Measurements from ENCODE around the gene METAP1D. TPM values are rescaled to one million over a fixed set of nuclear protein-coding genes. Genes with fewer than 3 reads are reported as not detected.
"Not testable (repeated sequence)": the region's sequence is repeated elsewhere in the genome, so short reads cannot be mapped to it uniquely, and the experiment has no call there.

Gene METAP1D
- total RNA-seq, 2 experiments from 2014 or later: 2.8 to 2.9 TPM

- ChIA-PET CTCF (interaction anchor here (0.8 to 1.5 kb wide), 2 partner anchors 20 to 64 kb away, joined by 3 to 5 read pairs; no protein-coding TSS in a partner anchor), POLR2A (interaction anchor here (1.0 kb wide), 1 partner anchor 141 kb away, joined by 3 read pairs; the partner anchor contains the start of gene HAT1)
- DNase-seq: no peak
- H3K4me3 Mint-ChIP-seq: no peak overlapping the region
- peaks cover 7% of the 10 kb centered on the region for H3K4me1 Mint-ChIP-seq
- no peak overlapping the region for H3K27ac Mint-ChIP-seq
- H3K9me3 Mint-ChIP-seq: no peaks in the 10 kb centered on the region
- H3K36me3 Mint-ChIP-seq (ENCODE audit: low read depth): no peaks in the 10 kb centered on the region
- H3K27me3 Mint-ChIP-seq: no peaks in the 10 kb centered on the region
Measured at GRCh38 chr2:172063446-172063845, 63.7 kb downstream of the METAP1D start.

GRCh38 chr2:172065111-172065510 lies 65.4 kb downstream of the METAP1D start:
- H3K9me3 Mint-ChIP-seq: no peaks in the 10 kb centered on the region
- ChIA-PET CTCF (no interaction called here), POLR2A (no interaction called here)
- H3K36me3 Mint-ChIP-seq (ENCODE audit: low read depth): no peaks in the 10 kb centered on the region
- no peak overlapping the region for H3K27ac Mint-ChIP-seq
- no peaks in the 10 kb centered on the region for H3K27me3 Mint-ChIP-seq
- no peak overlapping the region for H3K4me3 Mint-ChIP-seq
- peaks cover 7% of the 10 kb centered on the region for H3K4me1 Mint-ChIP-seq
- DNase-seq: no peak

DNA sequence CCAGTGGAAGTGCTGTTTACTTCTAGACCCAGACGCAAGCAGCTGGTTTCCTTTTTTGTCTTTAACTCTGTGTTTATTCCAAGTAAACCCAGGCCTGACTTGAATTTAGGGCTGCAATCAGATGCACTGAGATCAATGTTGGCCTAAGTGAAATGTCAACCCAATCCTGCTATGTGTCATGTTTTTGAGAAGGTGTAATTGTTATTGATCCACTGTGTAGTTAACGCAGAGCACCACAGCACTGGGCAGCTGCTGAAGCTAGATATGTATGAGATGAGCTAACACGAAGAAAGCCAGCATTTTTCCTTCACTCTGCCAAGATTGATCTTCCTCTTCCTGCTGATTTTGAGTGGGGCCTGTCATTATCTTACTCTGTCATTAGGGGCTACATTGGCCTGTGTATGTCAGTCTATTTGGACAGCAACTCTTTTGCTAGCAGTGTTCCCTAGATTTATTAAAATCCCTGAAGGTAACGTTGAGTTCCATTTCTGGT lies 66.7 kb downstream of the METAP1D start:
- Mint-ChIP-seq H3K27ac (no peak overlapping the region), H3K27me3 (peaks cover 3% of the 10 kb centered on the region), H3K4me1 (peaks cover 6% of the 10 kb centered on the region), H3K9me3 (no peaks in the 10 kb centered on the region), H3K4me3 (no peak overlapping the region), H3K36me3 (ENCODE audit: low read depth) (no peaks in the 10 kb centered on the region)
- POLR2A ChIA-PET: no interaction called here
- CTCF ChIA-PET: no interaction called here
- DNase-seq: no peak

- DNase-seq; H3K27ac Mint-ChIP-seq; H3K4me1 Mint-ChIP-seq; H3K4me3 Mint-ChIP-seq; H3K36me3 Mint-ChIP-seq (ENCODE audit: low read depth); CTCF ChIA-PET; POLR2A ChIA-PET; H3K9me3 Mint-ChIP-seq; H3K27me3 Mint-ChIP-seq: not testable (repeated sequence)
Measured at GRCh38 chr2:172067905-172068304, 68.2 kb downstream of the METAP1D start.

DNA sequence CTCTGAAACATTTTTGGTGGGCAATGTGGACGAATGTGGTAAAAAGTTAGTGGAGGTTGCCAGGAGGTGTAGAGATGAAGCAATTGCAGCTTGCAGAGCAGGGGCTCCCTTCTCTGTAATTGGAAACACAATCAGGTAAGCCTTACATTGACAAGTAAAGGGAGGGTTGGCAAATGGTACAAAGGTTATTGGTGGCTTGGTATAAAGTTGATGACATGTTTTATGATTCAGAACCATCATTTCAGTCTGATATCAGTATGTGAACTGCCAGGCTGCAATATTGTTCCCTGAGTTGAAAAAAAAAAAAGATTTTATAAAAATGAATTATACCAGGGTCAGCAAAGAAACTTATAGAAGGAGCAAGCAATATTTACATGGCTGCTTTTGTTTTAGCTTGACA lies 71.2 kb downstream of the METAP1D start:
- POLR2A ChIA-PET: no interaction called here
- Mint-ChIP-seq H3K27me3 (peaks cover 12% of the 10 kb centered on the region), H3K9me3 (no peaks in the 10 kb centered on the region), H3K4me3 (no peak overlapping the region), H3K36me3 (ENCODE audit: low read depth) (no peaks in the 10 kb centered on the region), H3K27ac (no peak overlapping the region), H3K4me1 (peaks cover 6% of the 10 kb centered on the region)
- CTCF ChIA-PET: no interaction called here
- no peak for DNase-seq

GRCh38 chr2:172072303-172072702 lies 72.5 kb downstream of the METAP1D start:
- H3K4me1 Mint-ChIP-seq: no peaks in the 10 kb centered on the region
- CTCF ChIA-PET: interaction anchor here (1.6 kb wide), 1 partner anchor 55 kb away, joined by 4 read pairs; no protein-coding TSS in a partner anchor
- H3K9me3 Mint-ChIP-seq: no peaks in the 10 kb centered on the region
- H3K27ac Mint-ChIP-seq: no peak overlapping the region
- H3K4me3 Mint-ChIP-seq: no peak overlapping the region
- H3K36me3 Mint-ChIP-seq (ENCODE audit: low read depth): no peaks in the 10 kb centered on the region
- DNase-seq: no peak
- H3K27me3 Mint-ChIP-seq: peaks cover 20% of the 10 kb centered on the region
- POLR2A ChIA-PET: interaction anchor here (1.2 kb wide), 1 partner anchor 9 kb away, joined by 3 read pairs; no protein-coding TSS in a partner anchor

- Mint-ChIP-seq H3K27ac (no peak overlapping the region), H3K9me3 (no peaks in the 10 kb centered on the region), H3K27me3 (peaks cover 20% of the 10 kb centered on the region), H3K4me1 (no peaks in the 10 kb centered on the region), H3K36me3 (ENCODE audit: low read depth) (no peaks in the 10 kb centered on the region), H3K4me3 (no peak overlapping the region)
- no peak for DNase-seq
- CTCF ChIA-PET: interaction anchor here (1.6 kb wide), 1 partner anchor 55 kb away, joined by 4 read pairs; no protein-coding TSS in a partner anchor
- POLR2A ChIA-PET: interaction anchor here (1.2 kb wide), 1 partner anchor 9 kb away, joined by 3 read pairs; no protein-coding TSS in a partner anchor
Measured at GRCh38 chr2:172072706-172073105, 73.0 kb downstream of the METAP1D start.

- peaks cover 27% of the 10 kb centered on the region for H3K27me3 Mint-ChIP-seq
- H3K4me3 Mint-ChIP-seq: no peak overlapping the region
- ChIA-PET CTCF (interaction anchor here (1.6 kb wide), 1 partner anchor 54 kb away, joined by 4 read pairs; no protein-coding TSS in a partner anchor), POLR2A (interaction anchor here (1.2 kb wide), 1 partner anchor 8 kb away, joined by 3 read pairs; no protein-coding TSS in a partner anchor)
- H3K4me1 Mint-ChIP-seq: no peaks in the 10 kb centered on the region
- no peaks in the 10 kb centered on the region for H3K9me3 Mint-ChIP-seq
- no peak overlapping the region for H3K27ac Mint-ChIP-seq
- no peak for DNase-seq
- no peaks in the 10 kb centered on the region for H3K36me3 Mint-ChIP-seq (ENCODE audit: low read depth)
Measured at GRCh38 chr2:172073518-172073917, 73.8 kb downstream of the METAP1D start.

DNA sequence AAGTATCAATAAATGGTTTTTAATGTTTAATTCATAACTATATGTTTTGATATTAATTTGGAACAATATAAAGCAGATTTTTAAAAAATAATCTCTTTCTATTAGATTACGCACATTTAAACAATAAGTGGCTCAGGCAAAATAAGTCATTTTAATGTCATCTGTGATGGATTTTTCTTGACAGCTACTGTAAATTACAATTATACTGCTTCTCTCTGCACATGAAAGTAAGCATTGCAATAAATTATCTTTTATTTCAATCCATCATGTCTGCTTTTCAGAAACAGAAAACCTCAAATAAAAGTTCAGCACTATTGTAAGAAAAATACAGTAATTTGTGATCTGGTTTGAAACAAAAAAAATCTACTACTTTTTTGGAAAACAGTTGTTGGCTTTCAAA lies 74.5 kb downstream of the METAP1D start:
- Mint-ChIP-seq H3K9me3 (no peaks in the 10 kb centered on the region), H3K4me1 (no peaks in the 10 kb centered on the region), H3K27ac (no peak overlapping the region), H3K36me3 (ENCODE audit: low read depth) (no peaks in the 10 kb centered on the region), H3K27me3 (peaks cover 35% of the 10 kb centered on the region), H3K4me3 (no peak overlapping the region)
- no peak for DNase-seq
- ChIA-PET CTCF (no interaction called here), POLR2A (no interaction called here)

GRCh38 chr2:172079416-172079815 lies 79.7 kb downstream of the METAP1D start:
- Mint-ChIP-seq H3K4me1 (peaks cover 27% of the 10 kb centered on the region), H3K27ac (no peak overlapping the region), H3K27me3 (peaks cover 80% of the 10 kb centered on the region), H3K4me3 (no peak overlapping the region), H3K36me3 (ENCODE audit: low read depth) (peaks cover 16% of the 10 kb centered on the region), H3K9me3 (no peaks in the 10 kb centered on the region)
- ChIA-PET CTCF (no interaction called here), POLR2A (no interaction called here)
- no peak for DNase-seq

GRCh38 chr2:172079838-172080640 lies 80.3 kb downstream of the METAP1D start:
- Mint-ChIP-seq H3K4me1 (peaks cover 33% of the 10 kb centered on the region), H3K36me3 (ENCODE audit: low read depth) (peaks cover 16% of the 10 kb centered on the region), H3K27me3 (peaks cover 85% of the 10 kb centered on the region), H3K9me3 (no peaks in the 10 kb centered on the region), H3K27ac (no peak overlapping the region), H3K4me3 (no peak overlapping the region)
- CTCF ChIA-PET: no interaction called here
- no peak for DNase-seq
- POLR2A ChIA-PET: interaction anchor here (4.1 kb wide), 1 partner anchor 23 kb away, joined by 17 read pairs; the partner anchor contains the start of gene DLX2

GRCh38 chr2:172080641-172081220 lies 81.0 kb downstream of the METAP1D start:
- DNase-seq: no peak
- H3K27ac Mint-ChIP-seq: no peak overlapping the region
- H3K27me3 Mint-ChIP-seq: peaks cover 87% of the 10 kb centered on the region
- POLR2A ChIA-PET: interaction anchor here (1.4 to 4.1 kb wide), 2 partner anchors 15 to 22 kb away, joined by 6 to 17 read pairs; partner anchors contain the start of gene DLX2
- CTCF ChIA-PET: no interaction called here
- no peaks in the 10 kb centered on the region for H3K9me3 Mint-ChIP-seq
- H3K36me3 Mint-ChIP-seq (ENCODE audit: low read depth): peaks cover 21% of the 10 kb centered on the region
- H3K4me3 Mint-ChIP-seq: no peak overlapping the region
- H3K4me1 Mint-ChIP-seq: peaks cover 39% of the 10 kb centered on the region

Measured in activated CD4-positive, alpha-beta memory T cell treated with anti-CD3 and anti-CD28 coated beads, Interleukin-2, amount 10 ng/mL, durations not matched to agents 7 days and 5 days (primary cell).